NB4 (cell line): ENCODE data around the gene EVI5.

Experiments
- CTCF ChIP-seq: IDR thresholded peaks from one replicate; pipeline ENCODE4 v1.5.1; 2012; ENCODE audit warnings: low read depth, low read length
- MAX ChIP-seq: IDR thresholded peaks from 2 replicates; pipeline ENCODE4 v1.6.1; 2011; ENCODE audit warnings: low read depth, low read length
- POLR2A ChIP-seq: IDR thresholded peaks from 2 replicates; pipeline ENCODE4 v1.6.1; 2011; ENCODE audit warnings: mild to moderate bottlenecking; ENCODE audit not compliant: insufficient read length; ENCODE audit errors: extremely low read depth

DNA sequence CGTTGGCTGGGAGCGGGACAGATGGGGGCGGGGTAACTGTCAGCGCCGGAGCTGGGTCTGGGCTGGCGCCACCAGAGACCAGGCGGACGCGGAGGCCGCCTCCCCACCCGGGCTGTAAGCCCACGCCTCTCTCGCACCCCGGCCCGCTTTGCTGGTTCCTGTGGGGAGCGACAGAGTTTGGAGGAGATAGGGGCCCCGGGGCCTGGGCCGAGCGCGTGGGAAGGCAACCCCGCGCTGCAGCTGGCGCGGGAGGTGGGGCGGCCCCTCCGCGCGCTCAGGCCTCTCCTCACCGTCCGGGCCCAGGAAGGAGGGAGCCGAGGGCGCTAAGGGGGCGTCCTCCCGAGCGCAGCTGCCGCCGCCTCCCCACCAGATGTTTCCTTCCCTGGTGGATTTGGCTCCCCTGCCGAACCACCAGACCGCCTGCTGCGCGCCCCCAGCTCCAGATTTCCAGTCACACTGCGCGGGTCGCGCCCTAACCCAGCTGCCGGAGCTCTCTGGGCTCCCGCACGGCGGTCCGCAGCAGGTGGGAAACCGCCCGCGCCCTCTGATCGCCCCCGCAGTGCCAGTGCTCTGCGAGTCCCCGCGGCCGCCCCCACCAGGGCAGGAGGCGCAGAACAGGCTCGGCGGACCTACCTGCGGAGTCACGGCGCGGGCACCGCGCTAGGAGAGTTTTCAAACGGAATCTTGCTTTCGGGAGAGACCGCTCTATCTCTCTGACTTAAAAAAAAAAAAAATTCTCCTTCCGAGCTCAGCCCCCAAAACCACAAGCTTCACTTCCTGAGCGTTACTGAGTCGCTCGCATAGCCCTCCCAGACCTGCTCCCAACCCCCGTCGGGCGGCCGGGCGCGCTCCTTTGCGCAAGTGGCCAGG lies 299.3 kb downstream of the EVI5 start:
- TF ChIP-seq POLR2A (peak; percentile 27), CTCF (peak; percentile 37), MAX (no peak)
